WTC11 (cell line): ENCODE measurements around the gene GALM. TPM values are rescaled to one million over a fixed set of nuclear protein-coding genes. Genes with fewer than 3 reads are reported as not detected.

Source experiments
- ATAC-seq: fragments of 200-7000 bp; cut with Tn5 transposase; 2 replicates; pipeline ENCODE4 v1.10.0; 2021; ENCODE audit warnings: mild to moderate bottlenecking, moderate library complexity
- CTCF ChIA-PET: fragments of 300-600 bp; sonication (Branson Sonifier 250); formaldehyde crosslinking; loops from one replicate; lab custom pipeline; 2021; ENCODE audit warnings: antibody characterized with exemption; lab: Charles Lee
- POLR2A ChIA-PET: fragments of 350-600 bp; sonication (Branson Sonifier 250); formaldehyde crosslinking; loops from one replicate; lab custom pipeline; 2021; ENCODE audit warnings: antibody characterized with exemption; lab: Charles Lee
- DNase-seq: peaks from one replicate; pipeline ENCODE4 v3.0.0; 2021; ENCODE audit warnings: low spot score
- H3K27ac Mint-ChIP-seq: 2 replicates; pipeline ENCODE4 v1.8.0; 2021; ENCODE audit warnings: mixed read lengths
- H3K27me3 Mint-ChIP-seq: 2 replicates; pipeline ENCODE4 v1.8.0; 2021; ENCODE audit warnings: low read depth, mild to moderate bottlenecking, moderate library complexity, mixed read lengths
- H3K36me3 Mint-ChIP-seq: 2 replicates; pipeline ENCODE4 v1.8.0; 2021; ENCODE audit warnings: mixed read lengths
- H3K4me1 Mint-ChIP-seq: 2 replicates; pipeline ENCODE4 v1.8.0; 2022; ENCODE audit warnings: mixed read lengths
- H3K4me3 Mint-ChIP-seq: 2 replicates; pipeline ENCODE4 v1.8.0; 2021; ENCODE audit warnings: mild to moderate bottlenecking, moderate library complexity, mixed read lengths
- H3K9me3 Mint-ChIP-seq: 2 replicates; pipeline ENCODE4 v1.8.0; 2021; ENCODE audit warnings: mixed read lengths
- ATF2 ChIP-seq: sonication (generic); formaldehyde crosslinking; IDR thresholded peaks from 2 replicates; pipeline ENCODE4 v1.8.1; 2022; ENCODE audit warnings: low read depth, missing genetic modification reagents, borderline replicate concordance
- FOXK1 ChIP-seq: sonication (generic); formaldehyde crosslinking; IDR thresholded peaks from 2 replicates; pipeline ENCODE4 v1.8.0; 2022; ENCODE audit warnings: mild to moderate bottlenecking, moderate library complexity, missing genetic modification reagents
- IRF2 ChIP-seq: sonication (generic); formaldehyde crosslinking; IDR thresholded peaks from 2 replicates; pipeline ENCODE4 v1.8.0; 2022; ENCODE audit warnings: low read depth, missing genetic modification reagents, borderline replicate concordance
- MLX ChIP-seq: sonication (generic); formaldehyde crosslinking; IDR thresholded peaks from 2 replicates; pipeline ENCODE4 v1.8.1; 2023; ENCODE audit warnings: mild to moderate bottlenecking, missing genetic modification reagents, moderate library complexity
- NFE2L1 ChIP-seq: sonication (generic); formaldehyde crosslinking; IDR thresholded peaks from 2 replicates; pipeline ENCODE4 v1.8.1; 2023; ENCODE audit warnings: missing genetic modification reagents
- NR1H2 ChIP-seq: sonication (generic); formaldehyde crosslinking; IDR thresholded peaks from 2 replicates; pipeline ENCODE4 v1.9.0; 2021; ENCODE audit warnings: mild to moderate bottlenecking, moderate library complexity, missing genetic modification reagents
- NR3C1 ChIP-seq: sonication (generic); formaldehyde crosslinking; conservative IDR thresholded peaks from 2 replicates; pipeline ENCODE4 v1.8.1; 2023; ENCODE audit warnings: low read depth, mild to moderate bottlenecking, missing genetic modification reagents
- PREB ChIP-seq: sonication (generic); formaldehyde crosslinking; IDR thresholded peaks from 2 replicates; pipeline ENCODE4 v1.8.1; 2022; ENCODE audit warnings: mild to moderate bottlenecking, missing genetic modification reagents, moderate library complexity, borderline replicate concordance
- SMAD4 ChIP-seq: sonication (generic); formaldehyde crosslinking; IDR thresholded peaks from 2 replicates; pipeline ENCODE4 v1.8.0; 2022; ENCODE audit warnings: mild to moderate bottlenecking, missing genetic modification reagents
- TCF7 ChIP-seq: sonication (generic); formaldehyde crosslinking; IDR thresholded peaks from 2 replicates; pipeline ENCODE4 v1.8.0; 2022; ENCODE audit warnings: mild to moderate bottlenecking, low read depth, missing genetic modification reagents, moderate library complexity
- TP53 ChIP-seq: sonication (generic); formaldehyde crosslinking; IDR thresholded peaks from 2 replicates; pipeline ENCODE4 v1.8.1; 2023; ENCODE audit warnings: mild to moderate bottlenecking, missing genetic modification reagents
- USF2 ChIP-seq: sonication (generic); formaldehyde crosslinking; IDR thresholded peaks from 2 replicates; pipeline ENCODE4 v1.8.1; 2023; ENCODE audit warnings: mild to moderate bottlenecking, missing genetic modification reagents, moderate library complexity
- ZBTB43 ChIP-seq: sonication (generic); formaldehyde crosslinking; IDR thresholded peaks from 2 replicates; pipeline ENCODE4 v1.8.1; 2023; ENCODE audit warnings: mild to moderate bottlenecking, missing genetic modification reagents
- ZNF121 ChIP-seq: sonication (generic); formaldehyde crosslinking; IDR thresholded peaks from 2 replicates; pipeline ENCODE4 v1.8.0; 2023; ENCODE audit warnings: missing genetic modification reagents
- ZNF219 ChIP-seq: sonication (generic); formaldehyde crosslinking; IDR thresholded peaks from 2 replicates; pipeline ENCODE4 v1.8.0; 2023; ENCODE audit warnings: missing genetic modification reagents, mild to moderate bottlenecking, borderline replicate concordance
- ZNF263 ChIP-seq: sonication (generic); formaldehyde crosslinking; IDR thresholded peaks from 2 replicates; pipeline ENCODE4 v1.8.1; 2022; ENCODE audit warnings: low read depth, mild to moderate bottlenecking, moderate library complexity, missing genetic modification reagents
- ZNF423 ChIP-seq: fragments of 250-450 bp; sonication (Bioruptor Pico); IDR thresholded peaks from 2 replicates; pipeline ENCODE4 v2.1.2; 2022; ENCODE audit warnings: mild to moderate bottlenecking, moderate library complexity
- ZNF425 ChIP-seq: fragments of 250-450 bp; sonication (Bioruptor Pico); conservative IDR thresholded peaks from 2 replicates; pipeline ENCODE4 v1.9.0; 2021; ENCODE audit warnings: mild to moderate bottlenecking
- ZNF532 ChIP-seq: fragments of 250-450 bp; sonication (Bioruptor Pico); IDR thresholded peaks from 2 replicates; pipeline ENCODE4 v1.9.0; 2021; ENCODE audit warnings: mild to moderate bottlenecking, borderline replicate concordance
- total RNA-seq: library from RNA; stranded (reverse); gene quantifications from 3 replicates; pipeline ENCODE4 v1.2.3, GENCODE V29; 2021

GALM gene
- total RNA-seq, 1 experiment from 2014 or later: 11.2 TPM

GRCh38 chr2:38771632-38772031 is 105.7 kb downstream of the GALM start:
- ChIA-PET POLR2A (interaction anchor here (0.7 kb wide), 2 partner anchors 41 to 341 kb away, joined by 3 to 10 read pairs; no protein-coding TSS in a partner anchor), CTCF (no interaction called here)
- H3K4me1 Mint-ChIP-seq: no peaks in the 10 kb centered on the region
- no peak for DNase-seq
- peaks cover 14% of the 10 kb centered on the region for H3K27me3 Mint-ChIP-seq
- H3K27ac Mint-ChIP-seq: no peak overlapping the region
- no peak for ATAC-seq
- no peak overlapping the region for H3K4me3 Mint-ChIP-seq
- H3K9me3 Mint-ChIP-seq: peaks cover 3% of the 10 kb centered on the region; the same call in 1 of the 2 replicates
- H3K36me3 Mint-ChIP-seq: no peaks in the 10 kb centered on the region
- TF ChIP-seq FOXK1 (no peak), ZNF263 (CRISPR knock-in tag) (no peak), ZNF219 (no peak), ATF2 (CRISPR knock-in tag) (no peak), ZNF425 (CRISPR knock-in tag) (no peak), SMAD4 (CRISPR knock-in tag) (no peak), ZBTB43 (CRISPR knock-in tag) (no peak), PREB (CRISPR knock-in tag) (no peak), TCF7 (no peak), ZNF121 (CRISPR knock-in tag) (no peak), USF2 (CRISPR knock-in tag) (no peak), NR3C1 (CRISPR knock-in tag) (no peak), ZNF532 (CRISPR knock-in tag) (no peak), MLX (CRISPR knock-in tag) (no peak), TP53 (no peak), NFE2L1 (CRISPR knock-in tag) (no peak), ZNF423 (CRISPR knock-in tag) (no peak), IRF2 (CRISPR knock-in tag) (no peak), NR1H2 (no peak)
